NCI-H1417 (cell line): Measurements from ENCODE around the gene TNC.
A peak's percentile ranks its signal among the peaks of the same experiment; 100 is the strongest.

Source experiments
- DNase-seq, 3 experiments: peaks; one replicate each; lab custom pipeline; 2025; lab: John Stamatoyannopoulos, UW

TNC gene

DNA sequence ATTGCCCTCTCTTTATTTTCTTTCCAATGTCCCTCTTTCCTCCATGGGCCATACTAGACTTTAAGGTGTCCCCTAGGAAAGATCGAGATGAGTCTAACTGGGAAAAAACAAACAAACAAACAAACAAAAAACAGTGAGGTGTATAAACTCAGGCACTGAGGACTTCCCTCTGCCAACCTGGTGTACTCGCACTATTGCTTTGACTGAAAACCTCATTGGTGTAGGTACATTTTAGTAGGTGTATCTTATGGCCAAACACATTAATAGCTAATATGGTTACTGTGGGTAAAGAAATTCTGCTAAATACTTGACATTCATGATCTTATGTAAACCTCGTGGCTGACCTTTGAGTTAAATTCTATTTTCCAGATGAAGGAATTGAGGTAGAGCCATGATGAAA is 74.3 kb downstream of the TNC start:
- DNase-seq, result no peak

DNA sequence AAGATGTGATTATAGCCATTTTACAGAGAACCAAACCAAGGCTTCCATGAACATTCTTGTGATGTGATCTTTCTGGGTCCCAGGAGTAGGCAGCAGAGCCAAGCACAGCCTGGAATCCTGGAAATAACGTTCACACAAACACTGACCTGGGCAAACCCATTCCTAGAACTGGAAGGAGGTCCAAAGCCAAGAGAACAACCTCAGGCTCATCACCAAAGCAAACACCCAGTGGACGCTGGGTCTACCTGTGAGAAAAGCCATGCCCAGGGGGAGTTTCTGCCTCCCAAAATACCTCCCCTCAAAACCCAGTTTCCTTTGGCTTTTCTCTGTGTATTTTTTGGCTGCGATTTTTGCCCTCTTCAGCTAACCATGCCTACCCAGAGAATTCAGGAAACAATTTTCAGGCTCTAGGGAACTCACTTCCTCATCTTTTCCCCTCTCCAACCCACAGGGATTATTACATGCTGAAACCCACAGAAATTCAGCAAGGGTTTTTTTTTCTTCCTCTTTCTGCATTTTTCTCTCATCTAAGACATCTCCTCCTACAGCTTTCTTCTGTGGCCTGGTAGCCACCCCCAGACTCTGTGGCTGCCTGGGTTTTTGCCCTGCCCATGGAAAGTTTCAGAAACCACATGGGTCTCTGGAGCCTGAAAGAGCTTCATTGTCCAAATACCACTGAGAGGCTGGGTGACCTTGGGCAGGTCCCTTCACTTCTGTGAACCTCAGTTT is 75.0 kb downstream of the TNC start:
- no peak for DNase-seq

DNA sequence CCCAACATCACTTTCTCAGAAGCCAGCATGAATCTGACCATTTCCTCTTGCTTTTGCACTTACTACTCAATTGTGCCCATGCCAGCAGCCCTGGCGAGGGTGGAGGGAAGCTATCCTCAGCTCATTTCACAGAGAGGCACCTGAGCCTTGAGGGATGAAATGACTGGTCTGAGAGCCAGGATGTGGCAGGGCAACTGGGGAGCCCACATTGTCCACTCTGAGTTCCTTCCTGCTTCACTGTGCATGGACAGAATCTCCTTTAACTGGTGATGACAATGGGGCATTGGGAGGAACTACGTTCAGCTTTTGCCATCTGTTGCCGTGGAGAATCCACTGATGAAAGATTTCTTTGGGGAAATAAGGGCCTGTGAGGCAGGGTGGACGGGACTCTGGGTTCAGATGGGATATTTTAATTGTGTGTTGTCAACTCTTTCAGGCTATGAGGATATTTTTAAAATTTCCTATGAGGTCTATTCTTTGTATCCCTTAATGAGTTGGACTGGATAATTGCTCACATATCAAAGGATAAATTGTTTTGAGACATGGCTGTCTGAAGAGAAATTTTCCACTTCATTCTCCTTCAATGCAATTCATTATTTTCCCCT is 78.3 kb downstream of the TNC start:
- no peak for DNase-seq

DNA sequence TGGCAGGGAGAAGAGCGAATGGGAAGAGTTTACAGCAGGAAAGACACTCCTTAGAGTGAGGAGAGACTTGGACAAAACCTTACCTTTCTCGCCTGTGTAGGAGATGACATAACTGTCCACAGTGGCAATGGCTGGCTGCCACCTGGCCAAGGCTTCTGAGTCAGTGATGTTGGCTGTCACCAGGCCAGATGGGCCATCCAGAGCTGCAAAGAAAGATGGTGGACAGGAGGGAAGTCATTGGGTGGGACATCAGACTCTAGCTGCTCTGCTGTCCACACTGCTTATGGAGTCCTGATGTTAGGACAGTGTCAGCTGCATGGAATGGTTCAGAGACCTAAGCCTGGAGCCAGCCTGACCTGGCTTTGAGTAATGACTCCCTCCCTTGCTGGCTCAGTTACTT is 79.8 kb downstream of the TNC start:
- DNase-seq, result no peak

DNA sequence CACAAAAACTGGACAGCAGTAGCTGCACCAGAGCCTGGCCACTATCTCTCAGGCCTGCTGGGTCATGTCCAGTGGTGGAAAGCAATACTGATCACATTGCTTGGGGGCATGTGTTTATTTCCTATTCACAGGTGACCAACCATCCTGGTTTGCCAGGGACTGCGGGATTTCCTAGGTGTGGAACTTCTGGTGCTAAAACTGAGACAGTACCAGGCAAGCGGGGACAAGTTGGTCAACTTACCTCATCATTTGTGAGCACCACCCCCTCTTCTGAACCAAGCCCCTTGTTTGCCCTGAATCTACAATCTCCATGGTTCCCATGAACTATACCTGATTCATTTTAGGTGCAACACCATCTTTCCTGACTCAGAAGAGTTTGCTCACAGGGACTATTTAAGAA is 81.3 kb downstream of the TNC start:
- no peak for DNase-seq

DNA sequence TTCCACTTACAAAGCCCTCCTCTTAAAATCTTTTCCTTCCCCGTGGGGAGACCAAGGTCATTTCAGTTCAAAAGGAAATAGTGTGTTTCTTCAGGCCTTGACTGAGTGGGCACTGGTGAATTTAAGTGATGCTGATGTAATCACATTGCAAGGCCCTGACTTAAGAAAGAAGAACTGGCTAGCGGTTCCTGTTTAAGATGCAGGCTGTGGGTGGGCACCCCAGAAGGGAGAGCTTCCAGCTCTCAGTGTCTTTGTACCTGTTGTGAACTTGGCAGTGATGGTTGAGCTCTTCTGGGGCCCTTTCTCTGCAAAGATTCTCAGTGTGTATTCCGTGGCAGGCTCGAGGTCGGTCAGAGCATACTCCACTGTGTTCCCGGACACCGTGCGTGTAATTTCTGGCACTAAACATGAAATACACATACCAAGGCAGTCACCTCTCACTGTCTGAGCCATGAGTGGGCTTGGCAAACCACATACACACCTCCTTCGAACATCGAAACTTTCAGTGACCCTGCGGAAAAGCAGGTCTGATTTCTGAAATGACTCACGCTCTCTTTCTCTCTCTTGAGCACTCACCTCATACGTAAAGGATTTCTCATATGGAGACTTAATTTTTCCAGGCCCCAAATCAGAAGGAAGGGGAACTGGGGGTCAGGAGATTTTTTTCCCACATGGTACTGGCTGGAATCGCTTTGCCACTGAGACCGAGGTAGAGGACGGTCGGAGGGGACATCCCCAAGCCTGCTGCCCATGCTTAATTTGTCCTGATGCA is 81.9 kb downstream of the TNC start:
- no peak for DNase-seq

DNA sequence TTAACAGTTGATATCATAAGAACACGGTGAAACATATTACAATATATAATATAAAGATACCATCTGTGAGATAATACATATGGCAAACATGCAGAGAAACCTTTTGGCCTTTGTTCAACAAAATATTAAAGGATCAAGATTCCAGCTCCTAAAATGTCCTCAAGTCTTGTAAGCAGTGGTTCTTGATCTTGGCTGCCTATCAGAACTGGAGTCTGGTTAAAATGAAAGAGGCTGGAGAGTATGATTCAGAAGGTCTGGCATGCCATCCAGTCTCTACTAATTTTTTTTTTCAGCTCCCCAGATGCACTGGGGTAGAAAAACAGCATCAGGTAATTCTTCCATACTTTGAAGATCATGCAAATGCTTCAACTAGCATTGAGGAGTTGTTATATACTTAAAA is 83.2 kb downstream of the TNC start:
- no peak for DNase-seq

DNA sequence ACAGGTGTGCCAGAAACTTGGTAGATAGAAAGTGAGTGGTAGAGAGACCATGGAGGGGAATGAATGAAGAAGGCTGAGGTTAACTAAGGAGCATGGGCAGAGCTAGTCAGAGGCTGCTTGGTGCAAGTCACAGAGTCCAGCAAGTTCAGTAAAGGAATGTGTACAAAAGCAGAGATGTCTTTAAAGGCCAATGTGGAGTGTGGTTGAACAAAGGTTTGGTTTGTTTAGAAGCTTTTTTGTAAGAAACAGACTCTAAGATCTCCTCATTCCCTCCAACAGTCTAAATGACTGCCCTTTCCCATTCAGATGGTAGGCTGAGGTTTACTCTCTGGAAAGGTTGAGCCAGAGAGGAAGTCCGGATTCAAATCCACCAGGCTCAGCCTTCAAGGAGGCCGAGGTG is 84.2 kb downstream of the TNC start:
- DNase-seq, result no peak

DNA sequence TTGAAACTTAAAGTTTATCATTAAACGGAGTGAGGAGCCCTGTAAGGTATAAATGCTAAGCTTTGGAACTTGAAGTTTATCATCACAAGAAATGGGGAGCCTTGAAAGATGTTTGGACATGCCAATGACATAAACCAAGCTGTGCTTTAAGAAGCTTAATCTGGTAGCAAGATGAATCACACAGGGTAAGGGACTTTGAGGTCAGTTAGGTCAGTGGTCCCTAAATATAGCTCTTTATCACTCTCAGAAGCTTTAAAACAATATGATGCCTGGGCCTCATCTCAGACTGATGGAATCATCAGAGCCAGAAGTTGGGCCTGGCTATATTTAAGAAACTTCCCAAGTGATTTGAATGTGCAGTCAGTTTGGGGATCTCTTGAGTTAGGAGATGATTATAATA is 85.7 kb downstream of the TNC start:
- DNase-seq, result no peak

DNA sequence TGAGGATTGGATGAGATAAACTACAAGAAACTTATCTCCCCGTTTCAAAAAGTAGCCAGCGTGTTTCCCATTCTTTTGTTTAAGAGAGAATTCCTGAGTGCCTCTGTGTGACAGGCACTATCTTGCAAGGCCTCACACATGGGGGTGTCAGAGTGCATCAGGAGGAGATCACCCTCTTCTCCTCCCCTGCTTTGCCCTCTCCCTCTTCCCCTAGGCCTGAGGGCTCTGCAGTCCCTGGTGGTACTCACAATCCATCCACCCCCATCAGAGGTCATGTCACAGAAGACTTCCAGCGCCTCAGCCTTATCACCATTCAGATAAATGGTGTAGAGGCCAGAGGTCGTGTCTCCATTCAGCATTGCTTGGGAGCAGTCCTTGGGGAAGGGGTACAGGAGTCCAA is 88.0 kb downstream of the TNC start:
- DNase-seq, result no peak

DNA sequence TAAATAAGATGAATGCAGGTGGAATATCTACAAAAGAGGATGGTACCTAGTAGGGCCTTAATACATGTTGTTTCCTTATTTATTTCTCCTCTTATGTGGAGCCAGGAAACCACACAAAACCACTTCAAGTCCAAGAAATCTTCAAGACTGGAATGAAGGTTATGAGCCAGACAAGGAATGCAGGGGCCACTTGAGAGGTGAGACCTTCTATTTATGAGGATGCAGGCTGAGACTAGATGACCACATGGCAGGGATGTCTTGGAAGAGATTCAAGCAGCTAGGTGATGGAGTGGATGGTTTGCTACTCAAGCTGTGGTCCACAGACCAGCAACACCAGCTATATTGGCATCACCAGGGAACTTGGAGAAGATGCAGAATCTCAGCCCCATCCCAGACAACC is 92.2 kb downstream of the TNC start:
- no peak for DNase-seq

DNA sequence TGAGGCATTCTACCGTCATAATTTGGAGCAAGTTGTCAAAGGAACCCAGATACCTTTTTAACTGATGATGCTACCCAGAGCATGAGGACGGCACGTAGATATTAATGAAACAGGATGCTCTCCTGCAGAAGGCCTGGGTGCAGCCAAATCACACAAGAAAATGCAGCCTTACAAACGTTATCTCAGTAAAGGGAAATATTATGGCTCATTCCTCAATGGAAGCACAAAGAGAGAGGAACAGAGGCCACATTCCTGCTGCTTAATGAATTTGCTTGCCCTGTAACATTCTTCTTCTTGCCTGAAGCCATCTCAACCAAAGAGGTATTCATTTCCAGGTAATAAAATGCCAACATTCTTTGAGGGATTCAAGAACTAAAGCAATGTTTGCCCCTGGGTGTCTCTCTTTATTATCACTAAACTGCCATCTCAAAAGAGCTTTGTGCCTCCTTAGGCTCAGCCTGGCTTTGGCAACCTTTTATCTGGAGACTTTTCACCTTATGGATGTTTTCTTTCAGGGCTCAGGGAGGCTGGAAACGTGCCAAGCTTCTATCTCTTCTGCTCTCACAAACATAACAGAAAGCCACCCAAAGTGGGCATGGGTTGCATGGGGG is 92.9 kb downstream of the TNC start:
- DNase-seq, result no peak

DNA sequence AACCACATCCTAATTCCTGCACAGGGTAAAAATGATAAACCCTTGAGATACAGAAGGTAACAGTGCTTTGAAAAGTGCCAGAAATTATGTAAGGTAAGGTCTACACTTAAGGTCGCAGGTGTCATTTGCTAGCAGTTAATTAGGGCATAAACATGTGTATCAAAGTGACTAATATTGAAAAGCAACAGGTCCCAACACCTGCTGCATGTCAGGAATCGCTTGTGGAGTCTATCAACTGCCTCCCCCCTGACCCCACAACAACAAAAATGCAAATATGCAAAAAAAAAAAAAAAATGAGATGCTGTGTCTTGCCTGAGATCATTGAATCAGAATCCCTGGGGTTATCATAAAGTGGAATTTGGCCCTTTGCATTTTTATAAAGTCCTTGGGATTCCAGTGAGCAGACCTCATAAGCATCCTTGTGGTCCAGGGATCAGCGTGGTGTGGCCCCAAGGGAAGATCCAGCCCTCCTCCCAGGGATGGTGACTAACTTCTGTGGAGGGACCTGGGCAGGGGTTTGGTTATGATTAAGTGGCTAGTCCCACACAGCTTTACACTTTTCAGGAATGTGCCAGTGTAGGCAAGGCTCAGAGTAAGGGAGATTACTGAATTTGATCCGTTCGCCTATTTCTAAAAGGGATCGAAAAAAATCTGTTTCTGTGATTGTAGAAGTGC is 95.1 kb downstream of the TNC start:
- peak in 1 of 3 experiments; percentile 38 for DNase-seq

DNA sequence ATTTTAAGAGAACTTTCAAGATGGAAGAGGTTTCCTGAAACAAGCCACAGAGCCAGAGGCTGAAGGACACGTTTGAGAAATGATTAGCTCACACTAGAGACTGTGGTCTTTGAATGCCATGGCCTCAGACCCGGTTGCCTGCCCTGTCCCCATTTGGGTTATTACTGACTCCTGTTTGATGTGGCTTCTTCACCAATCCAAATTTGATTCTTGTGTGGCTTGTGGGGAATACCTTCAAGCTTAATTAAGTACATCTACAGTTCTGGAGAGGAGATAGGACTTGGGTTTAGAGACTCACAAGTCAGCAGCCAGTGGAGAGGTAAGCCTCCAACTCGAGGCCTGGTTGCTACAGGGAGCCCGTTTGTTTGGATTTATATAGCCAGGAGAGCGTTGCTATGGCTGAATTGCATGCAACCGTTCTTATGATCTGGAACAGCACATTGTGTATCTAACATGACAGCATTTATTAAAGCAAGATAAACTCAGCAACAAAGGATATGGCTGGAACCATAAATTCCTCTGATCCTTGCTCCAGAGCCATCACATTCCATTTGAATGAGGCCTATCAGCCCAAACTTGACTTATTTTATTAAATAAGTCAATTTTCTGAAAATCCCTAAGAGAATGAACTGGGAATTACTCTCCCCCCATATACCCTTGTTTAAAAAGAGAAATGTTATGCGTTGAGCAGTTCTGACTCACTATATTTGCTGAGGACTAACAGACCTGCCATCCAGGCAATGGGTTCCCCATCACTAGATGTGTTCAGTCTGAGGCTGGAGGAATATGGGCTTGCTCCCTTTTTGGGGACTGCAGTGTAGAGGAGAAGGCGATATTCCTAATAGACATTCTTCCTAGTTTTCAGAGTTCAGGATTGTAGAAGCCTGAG is 99.2 kb downstream of the TNC start:
- no peak for DNase-seq

DNA sequence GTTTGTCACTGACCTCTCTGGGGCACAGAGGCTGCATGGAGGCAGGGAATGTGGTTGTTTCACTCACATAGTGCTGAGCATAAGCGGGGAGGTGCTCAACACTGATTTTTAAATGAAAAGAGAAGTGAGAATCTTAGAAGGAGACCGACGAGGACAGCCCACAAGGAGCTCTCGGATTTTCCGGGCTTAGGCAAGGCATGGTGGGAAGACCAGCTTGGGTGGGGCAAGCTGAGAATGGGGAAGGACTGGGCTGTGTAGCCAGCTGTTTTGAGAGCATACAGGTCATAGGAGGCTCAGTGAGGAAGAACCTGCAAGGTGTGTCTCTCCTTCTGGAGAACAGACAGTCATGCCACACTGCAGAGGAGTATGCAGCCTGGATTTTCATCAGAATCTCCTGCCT is 101.6 kb downstream of the TNC start:
- no peak for DNase-seq

DNA sequence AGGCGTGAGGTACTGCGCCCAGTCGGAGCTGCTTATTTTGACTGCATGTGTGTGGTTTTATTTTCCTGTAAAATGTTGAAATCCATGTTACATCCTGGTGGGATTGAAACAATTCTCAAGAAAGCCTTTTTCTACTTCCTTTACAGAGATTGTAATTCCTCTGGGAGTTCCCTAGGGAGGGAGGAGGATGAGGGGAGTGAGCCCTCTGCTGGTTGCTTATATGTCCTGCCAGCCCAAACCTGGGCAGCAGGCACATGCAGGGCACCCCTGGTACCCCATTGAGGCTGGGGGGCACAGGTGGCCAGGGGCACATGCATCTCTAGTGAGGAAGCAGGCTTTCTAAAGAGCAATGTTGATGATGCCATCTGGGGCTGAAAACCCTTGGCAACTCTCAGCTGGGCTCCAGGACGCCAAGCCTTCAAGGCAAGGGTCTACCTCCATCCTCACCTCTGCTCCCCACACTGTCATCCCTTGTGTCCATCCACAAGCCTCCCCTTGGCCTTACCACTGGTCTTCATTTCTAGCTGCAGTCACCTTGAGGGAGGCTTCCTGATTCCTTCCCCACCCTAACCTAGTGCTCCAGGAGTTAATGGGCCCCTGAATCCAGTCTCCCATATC is 102.8 kb downstream of the TNC start:
- peak; percentile 2 to 66 (median 31) for DNase-seq

DNA sequence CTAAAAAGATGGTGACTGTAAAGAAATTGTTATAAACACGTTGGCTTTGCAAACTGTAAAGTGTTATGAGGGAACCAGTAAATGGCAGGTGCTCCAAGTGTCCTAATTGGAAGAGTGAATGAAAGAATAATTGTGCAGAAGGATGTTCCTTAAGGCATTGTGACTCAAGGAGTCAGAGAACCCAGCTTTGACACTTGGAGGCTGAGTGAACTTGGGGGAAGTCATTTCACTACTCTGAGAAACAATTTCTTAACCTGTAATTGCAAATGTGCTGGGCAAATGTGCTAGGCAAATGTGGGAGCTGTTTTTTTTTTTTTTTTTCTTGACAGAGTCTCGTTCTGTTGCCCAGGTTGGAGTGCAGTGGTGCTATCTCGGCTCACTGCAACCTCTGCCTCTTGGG is 103.5 kb downstream of the TNC start:
- DNase-seq, result no peak

DNA sequence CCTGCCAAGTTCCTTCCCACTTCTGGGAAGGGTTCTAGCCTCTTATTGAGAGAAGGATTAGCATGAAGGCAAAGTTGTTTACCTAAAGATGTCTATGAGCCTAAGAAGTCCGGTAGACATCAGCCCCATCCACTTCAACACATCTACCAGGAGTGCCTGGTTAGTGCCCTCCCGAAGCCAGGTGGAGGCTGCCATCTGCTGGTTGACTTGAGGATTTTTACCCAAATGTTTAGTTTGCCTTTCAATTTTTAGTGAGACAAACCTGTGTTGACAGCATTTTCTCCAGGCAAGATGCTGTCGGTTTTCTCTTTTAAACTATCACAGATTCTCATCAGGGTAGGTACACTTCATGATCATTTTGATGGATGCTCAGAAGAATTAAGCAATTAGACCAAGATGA is 104.0 kb downstream of the TNC start:
- DNase-seq, result peak; percentile 68 to 92 (median 74)

DNA sequence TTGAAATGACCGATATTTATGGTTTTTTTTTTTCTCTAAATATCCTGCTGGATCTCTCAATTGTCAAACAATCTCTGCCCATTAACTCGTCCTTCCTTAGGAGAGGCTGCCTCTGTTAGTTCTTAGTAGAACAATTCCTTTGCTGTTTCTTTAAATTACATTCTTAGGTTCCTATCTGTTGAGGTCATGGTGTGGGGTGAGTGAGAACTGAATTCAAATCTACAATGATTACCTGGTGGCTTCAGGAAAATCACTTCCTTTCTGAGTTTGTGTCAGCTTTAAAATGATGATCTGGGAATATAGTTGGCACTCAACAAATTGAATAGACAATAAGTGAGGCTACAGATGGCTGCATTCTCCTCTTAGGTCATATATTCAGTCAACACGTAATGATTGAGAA is 105.5 kb downstream of the TNC start:
- no peak for DNase-seq

DNA sequence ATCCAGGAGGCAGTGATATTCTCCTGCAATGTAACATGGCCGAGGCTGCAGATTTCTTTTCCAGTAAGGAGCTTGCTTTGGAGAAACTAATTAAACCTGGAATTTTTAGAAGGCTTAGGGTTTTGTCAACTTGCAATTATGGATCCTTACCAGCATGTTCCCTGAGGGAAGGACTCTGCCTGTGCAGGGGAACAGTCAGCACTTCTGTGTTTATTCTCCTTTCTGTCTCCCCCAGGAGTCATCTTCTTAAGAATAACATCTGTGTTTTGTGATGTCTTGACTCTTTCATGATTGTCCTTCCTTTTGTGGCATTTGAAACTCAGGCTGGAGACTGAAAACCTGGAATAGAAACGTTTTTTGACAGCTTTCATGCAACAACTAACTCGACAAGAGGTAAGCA is 107.1 kb downstream of the TNC start:
- no peak for DNase-seq
